ENCODE results near the gene CACNA1C.
"Not testable (repeated sequence)": the region's sequence is repeated elsewhere in the genome, so short reads cannot be mapped to it uniquely, and the experiment has no call there.

The CACNA1C gene

DNA sequence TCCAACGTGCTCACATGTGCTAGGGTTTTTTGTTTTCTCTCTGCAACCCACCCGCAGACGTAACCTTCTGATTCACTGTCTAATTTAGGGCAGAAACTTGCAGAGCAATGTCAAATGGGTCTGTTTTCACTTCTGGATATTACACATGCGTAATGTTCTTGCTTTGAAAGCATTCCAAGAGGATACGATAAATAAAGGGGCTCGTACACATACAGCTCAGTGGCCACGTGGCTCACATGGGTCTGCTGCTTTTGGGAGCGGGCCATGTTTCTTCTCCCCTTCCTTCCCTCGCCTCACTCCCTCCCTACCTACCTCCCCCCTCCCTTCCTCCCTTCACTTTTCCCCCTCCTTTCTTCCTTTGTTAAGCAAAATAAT, 23.4 kb downstream of the CACNA1C start:
- no peak for DNase-seq (ENCODE audit: low read depth)

DNA sequence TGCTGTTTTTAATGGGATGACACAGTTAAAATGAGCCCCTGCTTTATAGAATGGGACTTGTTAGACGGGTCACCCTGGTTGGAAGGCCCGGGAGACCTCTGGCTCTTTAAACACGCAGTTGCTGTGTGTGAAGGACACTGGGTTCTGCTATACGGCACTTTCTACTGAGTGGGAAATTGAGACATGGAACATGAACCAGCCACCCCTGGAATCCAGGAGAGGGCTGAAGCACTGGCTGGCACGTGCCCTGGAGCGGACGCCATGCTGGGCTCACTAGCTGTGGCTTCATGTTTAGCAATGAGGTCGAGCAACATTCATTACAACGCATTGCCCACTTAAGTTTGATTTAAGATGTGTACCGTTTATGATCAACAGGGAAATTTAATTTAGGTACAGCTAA, 23.9 kb downstream of the CACNA1C start:
- DNase-seq (ENCODE audit: low read depth), result no peak

DNA sequence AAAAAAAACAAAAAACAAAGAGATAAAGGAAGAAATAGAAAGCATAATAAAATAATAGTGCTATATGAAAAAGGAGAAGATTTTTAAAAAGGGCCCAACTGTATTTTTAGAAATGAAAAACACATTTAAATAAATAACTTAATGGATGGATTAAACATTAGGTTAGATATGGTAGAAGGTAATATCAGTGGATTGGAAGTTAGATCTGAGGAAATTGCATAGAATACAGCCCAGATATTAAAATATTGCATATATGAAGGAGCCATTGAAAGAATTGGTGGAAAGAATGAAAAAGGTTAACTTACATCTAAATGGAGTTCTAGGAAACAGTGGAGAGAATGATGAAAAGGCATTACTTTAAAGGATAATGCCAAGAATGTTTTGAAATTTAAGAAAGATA, 27.8 kb downstream of the CACNA1C start:
- no peak for DNase-seq (ENCODE audit: low read depth)

DNA sequence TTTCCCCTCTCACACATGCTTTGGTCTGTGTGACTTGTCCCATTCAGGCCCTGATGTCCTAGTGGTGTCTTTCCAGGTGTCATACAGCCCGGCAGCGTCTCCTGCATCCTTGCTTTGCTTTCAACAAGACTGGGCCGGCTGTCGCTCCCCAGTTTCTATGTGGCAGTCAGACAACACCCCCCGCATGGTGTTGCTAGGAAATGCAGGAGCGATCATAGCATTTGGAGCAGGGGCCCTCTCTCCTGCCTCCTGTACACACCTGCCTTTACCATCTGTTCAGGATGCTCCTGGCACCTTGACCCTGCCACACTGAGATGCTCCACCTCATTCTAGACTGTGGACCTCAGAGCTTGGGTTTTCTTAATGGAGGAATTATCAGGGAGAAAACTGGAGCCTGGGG, 29.5 kb downstream of the CACNA1C start:
- no peak for DNase-seq (ENCODE audit: low read depth)

DNA sequence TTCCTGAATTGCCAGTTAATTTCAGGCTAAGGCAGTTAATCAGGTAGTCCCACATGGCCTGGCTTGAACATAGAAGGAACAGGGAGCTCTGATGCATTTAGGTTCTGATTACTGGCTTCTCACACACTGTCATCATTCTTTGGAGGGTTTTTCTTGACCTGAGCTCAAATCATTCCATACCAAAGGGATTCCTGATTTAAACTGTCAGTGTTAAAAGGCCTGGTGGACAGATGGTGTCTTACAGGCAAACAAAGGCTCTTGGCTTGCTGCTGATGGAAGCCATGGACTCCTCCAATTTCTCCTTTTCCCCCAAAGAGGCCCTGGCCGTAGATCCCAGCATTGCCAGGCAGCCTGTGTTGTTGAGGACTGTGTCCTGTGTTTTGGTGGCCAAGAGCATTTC, 30.2 kb downstream of the CACNA1C start:
- DNase-seq (ENCODE audit: low read depth), result no peak

DNA sequence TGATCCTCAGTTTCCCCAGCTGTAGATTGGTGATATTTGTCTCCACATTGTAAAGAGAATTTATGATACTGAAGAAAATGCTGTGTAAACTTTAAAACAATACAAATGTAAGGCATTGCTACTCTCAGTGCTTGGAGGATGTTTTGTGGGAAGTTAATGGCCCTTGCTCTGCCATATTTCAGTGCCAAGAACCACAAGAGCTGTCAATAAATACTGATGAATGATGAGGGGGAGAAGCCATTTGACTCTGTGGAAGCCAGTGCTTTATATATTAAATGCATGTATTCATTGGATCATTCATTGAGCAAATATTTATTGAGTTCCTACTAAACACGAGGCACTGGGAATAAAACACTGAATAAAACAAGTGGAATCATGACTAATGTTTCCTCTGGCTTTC, 30.8 kb downstream of the CACNA1C start:
- no peak for DNase-seq (ENCODE audit: low read depth)

DNA sequence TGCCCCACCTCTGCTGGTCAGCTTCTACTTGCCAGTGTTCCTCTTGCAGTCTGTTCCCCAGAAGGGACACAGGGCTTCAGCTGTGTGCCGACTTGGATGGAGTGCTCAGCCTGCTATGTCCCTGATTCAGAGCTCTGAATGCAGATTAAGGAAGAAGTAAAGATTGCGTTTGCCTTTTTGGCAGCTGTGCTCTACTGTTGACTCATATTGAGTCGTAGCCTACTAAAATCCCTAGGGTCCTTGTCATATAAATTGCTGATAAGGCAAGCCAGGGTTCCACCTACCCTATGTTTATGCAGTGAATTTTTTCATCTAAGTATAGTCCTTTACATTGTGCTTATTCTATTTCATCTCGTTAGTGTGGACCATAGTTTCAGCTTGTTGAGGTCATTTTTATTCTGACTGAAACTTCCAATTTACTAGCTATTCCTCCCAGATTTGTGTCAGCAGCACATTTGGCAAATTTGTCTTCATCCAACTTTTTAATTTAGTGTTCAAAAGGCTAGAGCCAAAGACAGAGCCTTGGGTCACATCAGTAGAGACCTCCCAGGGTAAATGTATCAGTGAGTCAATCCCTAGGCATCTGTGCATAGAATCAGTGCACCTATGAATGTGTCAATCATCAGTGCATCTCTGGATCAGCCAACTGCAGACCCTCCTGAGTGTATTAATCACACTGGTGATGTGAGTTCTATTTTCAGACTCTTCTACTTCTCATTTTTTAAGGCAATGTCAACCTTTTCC, 31.9 kb downstream of the CACNA1C start:
- DNase-seq (ENCODE audit: low read depth), result peak; percentile 67

DNA sequence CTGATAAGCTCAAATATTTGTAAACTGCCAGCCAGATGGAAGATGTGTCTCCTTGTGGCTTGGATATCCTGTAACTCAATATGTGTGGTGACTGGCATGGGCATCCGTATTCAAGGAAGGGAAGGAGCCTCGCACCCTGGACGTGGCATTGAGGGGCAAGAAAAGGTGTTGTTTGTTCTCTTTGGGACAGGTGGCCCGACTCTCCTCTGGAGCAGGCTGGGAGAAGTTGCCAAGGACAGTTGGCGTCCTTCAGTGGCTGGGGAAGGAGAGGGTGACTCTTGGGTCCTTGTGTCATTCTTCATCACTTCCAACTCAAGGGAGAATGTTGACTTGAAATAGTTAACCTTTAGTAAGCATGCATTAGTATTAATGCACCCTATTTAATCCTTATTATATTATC, 39.6 kb downstream of the CACNA1C start:
- DNase-seq (ENCODE audit: low read depth), result no peak

DNA sequence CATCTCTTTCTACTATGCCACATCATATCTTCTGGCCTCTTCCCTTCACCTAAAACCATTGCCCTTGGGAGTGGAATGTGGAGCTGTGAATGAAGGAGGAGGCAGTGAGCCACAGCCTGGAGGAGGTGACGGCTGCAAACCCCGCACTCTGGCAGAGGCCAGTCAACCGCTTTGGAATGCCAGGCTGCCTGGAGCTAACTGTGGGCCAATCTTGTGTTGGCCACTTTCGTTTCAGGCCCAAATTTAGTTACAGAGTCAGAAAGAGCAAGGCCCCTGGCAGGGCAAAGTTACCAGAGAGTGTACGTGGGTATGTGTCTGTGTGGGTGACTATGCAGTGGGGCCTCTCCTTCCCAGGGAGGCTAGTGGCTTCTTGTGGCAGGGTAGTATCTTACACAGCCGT, 40.1 kb downstream of the CACNA1C start:
- no peak for DNase-seq (ENCODE audit: low read depth)

DNA sequence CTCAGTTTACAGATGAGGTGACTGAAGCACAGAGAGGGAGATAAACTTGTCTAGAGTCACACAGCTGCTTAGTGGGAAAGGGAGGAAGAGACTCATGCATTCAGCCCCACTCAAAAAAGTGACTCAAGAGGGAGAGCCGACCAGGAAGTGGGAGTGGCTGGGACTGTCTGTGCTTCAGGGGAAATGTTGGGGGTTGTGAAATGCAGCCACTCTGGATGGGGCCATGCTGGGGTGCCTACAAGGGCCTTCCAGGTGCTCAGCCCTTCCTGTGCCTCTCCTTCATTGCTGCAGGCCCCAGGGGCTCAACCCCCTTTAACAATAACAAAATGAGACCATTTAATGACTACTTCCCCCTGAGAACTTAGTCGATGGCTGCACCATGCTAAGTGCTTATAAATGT, 41.8 kb downstream of the CACNA1C start:
- no peak for DNase-seq (ENCODE audit: low read depth)

DNA sequence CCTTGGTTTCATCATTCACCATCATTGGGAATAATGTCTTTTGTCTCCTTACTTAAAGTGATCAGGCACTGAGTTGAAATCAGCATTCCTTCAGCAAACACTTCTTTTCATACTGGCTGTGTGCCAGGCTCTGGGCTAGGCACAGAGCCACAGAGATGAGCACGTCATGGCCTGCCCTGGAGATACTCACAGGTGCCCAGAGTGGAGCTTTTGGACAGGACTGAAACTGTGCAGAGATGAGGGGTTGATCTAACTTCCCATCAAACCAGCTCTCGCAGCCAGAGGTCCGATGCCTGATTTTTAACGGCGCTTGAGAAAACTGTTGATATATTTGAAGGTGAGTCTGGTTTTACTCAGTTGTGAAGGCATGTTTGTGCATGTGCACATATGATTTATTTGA, 43.1 kb downstream of the CACNA1C start:
- no peak for DNase-seq (ENCODE audit: low read depth)

DNA sequence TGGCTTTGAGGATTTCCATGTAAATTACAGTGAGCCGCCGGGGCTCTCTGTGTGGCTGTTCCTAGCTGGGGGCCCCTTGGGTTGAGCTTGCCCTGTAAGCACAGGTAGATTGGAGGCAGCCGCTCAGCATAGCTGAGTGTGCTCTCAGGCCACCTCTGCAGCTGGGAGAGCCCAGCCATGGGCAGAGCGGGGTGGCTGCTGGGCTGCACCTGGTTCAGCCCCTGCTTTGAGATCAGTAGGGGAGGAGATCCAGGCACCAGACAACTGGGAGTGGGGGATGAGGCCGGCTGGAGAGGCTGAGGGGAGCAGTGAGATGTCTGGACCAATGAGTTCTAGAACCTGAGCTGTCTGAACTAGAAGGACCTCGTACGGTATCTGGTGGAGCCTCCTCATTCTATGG, 44.8 kb downstream of the CACNA1C start:
- DNase-seq (ENCODE audit: low read depth), result no peak

DNA sequence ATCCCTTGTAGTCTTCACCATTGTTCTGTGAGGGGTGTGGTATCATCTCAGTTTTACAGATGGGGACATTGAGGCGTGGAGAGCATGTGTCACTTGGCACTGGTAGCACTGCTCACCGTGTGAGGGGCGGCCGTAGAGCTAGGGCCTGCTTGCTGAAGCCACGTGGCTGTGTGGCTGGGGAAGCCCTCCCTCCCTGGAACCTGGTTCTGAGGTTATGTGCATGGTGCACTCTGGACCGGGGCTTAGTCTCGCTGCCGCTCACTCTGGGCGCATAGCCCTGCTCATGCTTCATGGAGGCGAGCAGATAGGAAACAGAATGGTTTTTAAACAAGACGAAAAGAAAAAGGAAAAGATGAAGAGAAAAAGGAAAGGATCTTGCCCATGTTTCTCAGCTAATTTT, 46.1 kb downstream of the CACNA1C start:
- no peak for DNase-seq (ENCODE audit: low read depth)

DNA sequence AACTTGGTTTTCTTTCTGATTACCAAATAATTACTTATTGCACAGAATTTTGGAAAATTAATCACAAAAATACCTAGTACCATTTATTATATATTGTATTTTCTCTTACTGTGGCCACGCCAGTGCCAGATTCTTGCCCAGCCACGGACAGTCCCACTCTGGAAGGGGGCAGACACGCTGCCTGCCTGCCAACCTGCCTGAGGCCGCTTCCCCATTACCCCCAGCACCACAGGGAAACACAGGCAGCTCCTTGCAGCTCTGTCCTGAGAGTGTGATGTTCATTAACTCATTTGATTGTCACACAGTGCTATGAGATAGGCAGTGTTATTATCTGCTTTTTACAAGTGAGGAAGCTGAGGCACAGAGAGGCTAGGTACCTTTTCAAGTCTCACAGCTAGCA, 46.8 kb downstream of the CACNA1C start:
- DNase-seq (ENCODE audit: low read depth), result no peak

DNA sequence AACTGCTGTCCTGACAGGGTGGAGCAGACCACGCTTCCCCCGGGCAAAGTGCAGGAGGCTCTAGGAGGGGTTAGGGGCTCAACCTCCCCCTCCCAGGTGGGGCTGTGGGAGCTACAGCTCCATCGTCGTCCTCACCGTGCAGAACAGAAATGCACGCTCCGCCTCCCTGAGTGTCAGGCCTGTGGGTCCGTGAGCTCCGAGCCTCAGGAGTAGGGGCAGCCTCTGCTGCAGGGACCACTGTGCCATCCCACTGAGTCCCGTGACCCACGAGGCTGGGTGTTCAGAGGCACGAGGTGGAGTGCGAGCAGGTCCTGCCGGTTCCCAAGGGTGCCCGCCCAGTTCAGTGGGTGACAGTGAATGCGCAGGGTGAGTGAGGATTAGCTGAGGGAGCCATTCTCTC, 48.6 kb downstream of the CACNA1C start:
- no peak for DNase-seq (ENCODE audit: low read depth)

DNA sequence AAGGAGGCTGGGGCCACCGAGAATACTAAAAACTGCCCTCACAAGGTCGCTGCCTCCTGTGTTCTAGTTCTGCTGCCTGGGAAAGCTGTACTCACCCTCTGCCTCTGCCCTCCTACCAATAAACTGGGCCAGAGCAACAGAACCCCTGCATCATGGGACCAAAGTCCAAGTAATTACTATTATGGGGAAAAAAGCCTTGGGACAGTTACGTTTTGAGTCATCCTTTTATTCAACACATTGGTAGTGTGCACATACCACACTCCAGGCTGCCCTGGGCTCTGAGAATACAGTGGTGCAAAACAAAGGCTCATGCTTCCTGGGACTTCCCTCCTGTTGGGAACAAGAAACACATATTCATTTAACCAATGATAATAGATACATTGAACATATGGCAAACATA, 49.0 kb downstream of the CACNA1C start:
- no peak for DNase-seq (ENCODE audit: low read depth)

DNA sequence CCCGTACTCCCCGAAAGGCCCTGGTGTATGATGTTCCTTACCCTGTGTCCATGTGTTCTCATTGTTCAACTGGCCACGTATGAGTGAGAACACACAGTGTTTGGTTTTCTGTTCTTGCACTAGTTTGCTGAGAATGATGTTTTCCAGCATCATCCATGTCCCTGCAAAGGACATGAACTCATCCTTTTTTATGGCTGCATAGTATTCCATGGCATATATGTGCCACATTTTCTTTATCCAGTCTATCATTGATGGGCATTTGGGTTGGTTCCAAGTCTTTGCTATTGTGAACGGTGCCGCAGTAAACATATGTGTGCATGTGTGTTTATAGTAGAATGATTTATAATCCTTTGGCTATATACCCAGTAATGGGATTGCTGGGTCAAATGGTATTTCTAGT, 49.9 kb downstream of the CACNA1C start:
- DNase-seq (ENCODE audit: low read depth), result not testable (repeated sequence)

DNA sequence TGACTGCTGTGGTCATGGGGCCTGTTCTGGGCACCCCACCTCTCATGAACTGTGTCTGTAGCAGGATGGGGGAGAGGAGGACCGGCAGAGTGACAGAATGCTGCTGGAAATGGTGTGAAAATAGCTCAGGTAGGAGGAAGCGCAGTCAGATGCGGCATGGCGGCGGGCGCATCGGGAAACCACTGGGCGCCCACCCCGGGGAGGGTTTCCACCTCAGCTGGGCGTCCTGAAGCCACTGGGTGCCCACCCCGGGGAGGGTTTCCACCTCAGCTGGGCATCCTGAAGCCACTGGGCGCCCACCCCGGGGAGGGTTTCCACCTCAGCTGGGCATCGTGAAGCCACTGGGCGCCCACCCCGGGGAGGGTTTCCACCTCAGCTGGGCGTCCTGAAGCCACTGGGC, 52.6 kb downstream of the CACNA1C start:
- not testable (repeated sequence) for DNase-seq (ENCODE audit: low read depth)

DNA sequence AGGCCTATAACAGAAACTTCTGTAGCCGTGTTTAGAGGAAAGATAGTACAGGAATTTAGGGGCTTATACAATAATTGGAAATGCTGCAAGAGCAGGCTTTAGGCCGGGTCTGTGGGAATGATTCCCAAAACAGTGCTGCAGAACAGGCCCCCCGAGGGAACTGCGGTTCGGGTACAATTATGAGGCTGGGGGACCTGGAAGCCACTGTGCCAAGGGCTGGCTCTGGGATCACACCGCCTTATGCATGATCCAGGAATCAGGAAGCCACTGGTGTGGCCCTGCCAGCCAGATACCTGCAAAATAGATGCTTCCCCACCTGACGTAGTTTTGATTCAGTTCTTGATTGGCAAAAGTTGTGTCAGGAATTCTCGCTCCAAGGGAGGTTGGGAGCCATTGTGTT, 55.4 kb downstream of the CACNA1C start:
- no peak for DNase-seq (ENCODE audit: low read depth)

DNA sequence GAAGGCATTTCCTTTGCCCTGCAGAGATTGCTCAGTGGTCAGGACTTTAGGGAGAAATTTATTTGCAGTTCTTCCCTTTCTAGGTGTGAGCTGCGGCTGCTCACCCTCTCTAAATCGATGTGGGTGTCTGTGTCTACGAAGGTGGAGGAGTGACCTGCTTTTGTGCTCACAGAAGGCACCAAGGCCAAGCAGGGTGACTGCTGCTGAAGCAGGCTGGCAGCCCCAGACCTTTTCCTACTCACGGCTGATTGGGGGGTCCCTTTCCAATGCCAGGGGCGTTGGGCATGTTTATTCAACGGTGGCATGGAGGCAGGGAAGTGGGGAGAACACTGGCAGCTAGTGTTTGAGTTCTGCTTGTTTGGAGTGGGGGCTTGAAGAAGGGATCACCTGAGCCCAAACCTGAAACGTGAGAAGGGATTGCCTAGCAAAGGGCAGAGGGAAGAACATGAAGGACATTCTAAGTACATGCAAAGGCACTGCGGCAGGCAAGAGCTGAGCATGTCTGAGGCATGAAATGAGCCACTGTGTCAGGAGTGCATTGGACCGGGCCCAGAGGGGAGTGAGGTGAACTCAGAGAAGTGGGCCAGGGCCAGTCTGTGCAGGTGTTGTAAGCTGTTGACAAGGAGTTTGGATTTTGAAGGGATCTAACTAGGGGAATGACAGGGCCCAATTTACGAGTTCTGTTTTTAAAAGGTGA, 56.3 kb downstream of the CACNA1C start:
- no peak for DNase-seq (ENCODE audit: low read depth)

DNA sequence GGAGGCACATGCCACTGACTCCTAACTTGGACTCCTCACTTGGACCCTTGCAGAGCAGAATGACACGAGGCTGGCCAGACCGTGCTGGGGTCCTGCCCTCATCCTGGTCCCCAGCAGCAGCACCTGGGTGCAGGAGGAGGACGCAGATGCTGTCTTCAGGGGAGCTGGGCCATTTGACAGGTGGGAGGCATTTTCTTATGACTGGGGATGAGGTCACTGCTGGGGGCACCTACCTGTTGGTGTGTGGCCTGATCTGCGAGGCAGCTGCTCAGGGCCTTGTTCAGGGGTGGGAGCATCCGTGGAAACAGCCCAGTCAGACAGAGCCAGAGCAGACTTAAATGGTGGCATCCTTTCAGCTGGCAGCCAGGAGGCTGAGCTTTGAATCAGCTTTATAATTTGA, 57.3 kb downstream of the CACNA1C start:
- DNase-seq (ENCODE audit: low read depth), result no peak

DNA sequence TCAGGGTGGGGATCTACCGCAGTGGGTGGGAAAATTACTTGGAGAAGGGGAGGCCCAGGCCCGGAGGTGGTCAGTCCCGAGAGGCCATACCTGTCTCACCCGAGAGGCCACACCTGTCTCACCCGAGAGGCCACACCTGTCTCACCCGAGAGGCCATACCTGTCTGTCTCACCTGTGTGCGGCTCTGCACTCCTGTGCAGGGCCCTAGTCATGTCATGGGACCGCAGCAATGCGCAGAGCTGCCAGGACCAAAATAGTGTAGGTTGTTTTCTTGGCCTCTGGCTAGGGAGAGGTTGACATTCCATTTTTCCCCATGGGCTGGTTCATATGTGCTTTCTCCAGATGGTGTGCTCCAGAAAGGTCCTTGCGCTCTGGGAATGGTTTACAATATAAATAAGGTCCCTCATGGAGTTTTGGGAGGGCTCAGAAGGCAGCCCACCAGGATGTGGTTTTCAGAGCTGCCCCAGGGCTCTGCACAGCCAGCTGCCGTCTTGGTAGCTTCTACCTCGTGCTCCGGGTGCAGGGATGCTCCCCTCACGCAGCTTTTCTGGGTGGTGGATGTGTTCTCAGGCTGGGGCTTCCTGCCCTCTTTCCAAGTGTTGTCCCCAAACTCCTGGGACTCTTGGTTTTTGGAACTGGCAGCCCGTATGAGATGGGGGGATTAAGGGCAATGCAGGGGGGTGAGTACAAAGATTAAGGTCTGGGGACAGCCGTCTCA, 58.2 kb downstream of the CACNA1C start:
- DNase-seq (ENCODE audit: low read depth), result no peak

DNA sequence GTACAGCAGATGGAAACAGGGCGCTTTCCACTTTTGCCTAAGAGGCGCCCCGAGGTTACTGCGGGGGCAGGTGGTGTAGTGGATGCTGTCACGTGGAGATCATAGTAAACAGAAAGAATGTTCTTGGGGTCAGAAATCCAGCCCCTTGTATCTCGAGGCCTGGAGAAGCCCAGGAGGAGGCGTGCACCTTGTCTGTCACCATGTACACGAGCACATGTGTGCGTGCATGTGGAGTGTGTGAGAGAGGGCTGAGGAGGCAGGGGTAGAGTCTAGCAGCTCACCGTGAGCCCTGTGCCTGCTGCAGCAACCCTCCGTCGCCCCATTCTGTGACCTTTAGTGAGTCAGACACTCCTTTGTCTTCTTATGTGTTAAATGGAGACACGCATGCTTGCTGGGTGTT, 59.0 kb downstream of the CACNA1C start:
- no peak for DNase-seq (ENCODE audit: low read depth)

Measured in GM04504 (cell line).